ENCODE results near the gene RNF208.

The RNF208 gene

GRCh38 chr9:137173796-137174664 lies 48.0 kb downstream of the RNF208 start:
- no peaks in the 10 kb centered on the region for H3K36me3 ChIP-seq (ENCODE audit: low read length)
- no peak overlapping the region for H3K4me3 ChIP-seq (ENCODE audit: insufficient read depth, low read length, poor library complexity, severe bottlenecking)
- no peak overlapping the region for H2AFZ ChIP-seq (ENCODE audit: low read depth, low read length, severe bottlenecking)
- no peaks in the 10 kb centered on the region for H3K27me3 ChIP-seq (ENCODE audit: low read length)
- TF ChIP-seq EZH2phosphoT487 (conservative IDR thresholded peaks at IDR 0.05; ENCODE audit: low read length) (no peak), CTCF (IDR thresholded peaks at IDR 0.05; ENCODE audit: insufficient read depth, low read length, poor library complexity, severe bottlenecking) (no peak)
- H3K9ac ChIP-seq (ENCODE audit: low read length) = no peak overlapping the region
- no peak overlapping the region for H3K27ac ChIP-seq (ENCODE audit: low read depth, low read length)
- no peak overlapping the region for H3K4me2 ChIP-seq (ENCODE audit: low read depth, low read length, poor library complexity, severe bottlenecking)
- no peaks in the 10 kb centered on the region for H3F3A ChIP-seq (ENCODE audit: insufficient read depth)
- no peaks in the 10 kb centered on the region for H4K20me1 ChIP-seq (ENCODE audit: low read depth, low read length)
- H3K9me2 ChIP-seq (replicated peaks; ENCODE audit: insufficient read depth, low read length) = no peaks in the 10 kb centered on the region
- H3K79me2 ChIP-seq (ENCODE audit: insufficient read depth, low read length) = no peaks in the 10 kb centered on the region
- no peaks in the 10 kb centered on the region for H3K9me3 ChIP-seq (ENCODE audit: insufficient read depth, low read length)

DNA sequence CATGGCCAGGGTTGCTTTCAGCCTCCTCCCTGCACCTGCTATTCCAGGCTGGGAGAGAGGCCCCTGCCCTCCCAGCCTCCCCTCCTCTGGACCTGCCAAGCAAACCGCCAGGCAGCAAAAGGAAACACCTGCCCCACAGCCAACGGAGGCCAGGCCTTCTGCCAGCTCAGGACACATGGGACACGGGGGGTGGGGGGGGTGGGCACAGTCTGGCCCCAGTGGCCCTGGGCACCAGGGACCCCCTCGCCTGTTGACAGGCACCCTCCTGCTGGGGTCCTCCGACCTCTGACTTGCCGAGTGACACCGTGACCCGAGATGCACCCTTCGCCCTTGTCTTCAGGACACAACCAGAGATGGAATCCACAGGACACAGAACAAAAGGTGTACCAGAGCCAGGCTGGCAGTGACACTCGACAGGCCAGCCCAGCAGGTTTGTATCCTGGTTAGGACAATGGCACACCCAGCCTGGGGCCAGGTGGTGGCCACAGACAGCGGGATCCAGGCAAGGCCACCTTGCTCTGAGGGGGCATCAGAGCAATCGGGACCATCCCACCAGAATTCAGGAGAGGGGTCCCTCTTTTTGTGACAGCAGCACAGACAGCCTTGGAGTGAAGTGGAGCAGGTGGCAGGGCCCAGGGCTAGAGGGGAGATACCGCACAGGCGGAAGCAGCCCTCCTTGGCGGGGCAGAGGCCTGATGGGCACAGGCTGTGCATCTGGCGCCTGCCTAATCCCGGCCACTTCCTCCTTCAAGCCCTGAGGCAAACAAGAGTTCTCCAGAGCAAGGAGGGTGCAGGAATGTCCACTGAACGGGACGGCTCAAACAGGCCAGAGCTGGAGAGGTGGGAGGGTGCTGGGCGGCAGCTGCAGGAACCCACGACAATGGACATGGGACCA lies 48.9 kb downstream of the RNF208 start:
- Histone ChIP-seq H3K4me2 (ENCODE audit: low read depth, low read length, poor library complexity, severe bottlenecking) (no peak overlapping the region), H3K9me2 (replicated peaks; ENCODE audit: insufficient read depth, low read length) (no peaks in the 10 kb centered on the region), H3K27me3 (ENCODE audit: low read length) (no peaks in the 10 kb centered on the region), H4K20me1 (ENCODE audit: low read depth, low read length) (no peaks in the 10 kb centered on the region), H3K36me3 (ENCODE audit: low read length) (no peaks in the 10 kb centered on the region), H3K9me3 (ENCODE audit: insufficient read depth, low read length) (no peaks in the 10 kb centered on the region), H3K9ac (ENCODE audit: low read length) (no peak overlapping the region), H3K4me3 (ENCODE audit: insufficient read depth, low read length, poor library complexity, severe bottlenecking) (no peak overlapping the region), H2AFZ (ENCODE audit: low read depth, low read length, severe bottlenecking) (no peak overlapping the region), H3F3A (ENCODE audit: insufficient read depth) (no peaks in the 10 kb centered on the region), H3K79me2 (ENCODE audit: insufficient read depth, low read length) (no peaks in the 10 kb centered on the region), H3K27ac (ENCODE audit: low read depth, low read length) (no peak overlapping the region)
- TF ChIP-seq EZH2phosphoT487 (conservative IDR thresholded peaks at IDR 0.05; ENCODE audit: low read length) (no peak), CTCF (IDR thresholded peaks at IDR 0.05; ENCODE audit: insufficient read depth, low read length, poor library complexity, severe bottlenecking) (no peak)

DNA sequence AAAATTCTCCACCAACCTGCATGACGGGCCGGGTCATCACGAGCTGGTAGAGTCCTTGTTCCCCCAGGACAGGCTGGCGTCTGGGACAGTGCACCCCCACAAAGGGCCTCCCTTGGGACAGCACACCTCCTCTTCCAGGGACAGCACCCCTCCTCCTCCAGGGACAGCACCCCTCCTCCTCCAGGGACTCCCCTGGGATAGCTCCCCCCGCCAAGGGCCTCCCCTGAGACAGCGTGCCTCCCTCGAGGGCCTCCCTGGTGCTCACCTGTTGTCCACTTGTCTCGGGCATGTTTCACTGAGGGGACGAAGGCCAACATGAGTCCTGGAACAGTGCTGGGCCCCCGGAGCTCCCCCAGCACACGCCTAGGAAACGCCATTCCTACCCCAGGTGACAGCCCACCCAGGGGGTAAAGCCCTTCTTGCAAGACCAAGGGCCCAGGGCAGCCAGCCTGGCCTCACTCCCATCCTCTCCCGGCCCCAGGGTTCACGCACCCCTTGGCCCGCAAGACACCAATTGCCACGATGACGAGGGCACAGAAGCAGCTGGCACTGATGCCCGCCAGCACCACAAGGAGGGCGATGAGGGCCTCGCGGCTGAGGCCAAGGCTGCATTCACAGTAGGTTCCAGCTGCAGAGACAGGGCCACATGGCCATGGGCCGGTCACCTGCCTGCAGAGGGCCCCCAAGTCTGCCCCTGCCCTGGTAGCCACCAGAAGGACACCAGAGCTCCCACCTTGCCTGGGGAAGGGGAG lies 50.7 kb downstream of the RNF208 start:
- TF ChIP-seq CTCF (IDR thresholded peaks at IDR 0.05; ENCODE audit: insufficient read depth, low read length, poor library complexity, severe bottlenecking) (no peak), EZH2phosphoT487 (conservative IDR thresholded peaks at IDR 0.05; ENCODE audit: low read length) (no peak)
- no peak overlapping the region for H3K27ac ChIP-seq (ENCODE audit: low read depth, low read length)
- no peak overlapping the region for H3K4me3 ChIP-seq (ENCODE audit: insufficient read depth, low read length, poor library complexity, severe bottlenecking)
- H3K9ac ChIP-seq (ENCODE audit: low read length) = no peak overlapping the region
- no peak overlapping the region for H3K4me2 ChIP-seq (ENCODE audit: low read depth, low read length, poor library complexity, severe bottlenecking)
- H2AFZ ChIP-seq (ENCODE audit: low read depth, low read length, severe bottlenecking) = no peak overlapping the region
- no peaks in the 10 kb centered on the region for H4K20me1 ChIP-seq (ENCODE audit: low read depth, low read length)
- H3K36me3 ChIP-seq (ENCODE audit: low read length) = no peaks in the 10 kb centered on the region
- H3K9me2 ChIP-seq (replicated peaks; ENCODE audit: insufficient read depth, low read length) = no peaks in the 10 kb centered on the region
- no peaks in the 10 kb centered on the region for H3F3A ChIP-seq (ENCODE audit: insufficient read depth)
- no peaks in the 10 kb centered on the region for H3K9me3 ChIP-seq (ENCODE audit: insufficient read depth, low read length)
- H3K79me2 ChIP-seq (ENCODE audit: insufficient read depth, low read length) = no peaks in the 10 kb centered on the region
- H3K27me3 ChIP-seq (ENCODE audit: low read length) = no peaks in the 10 kb centered on the region
